K562 (cell line): ENCODE measurements around the gene MICU1. TPM values are rescaled to one million over a fixed set of nuclear protein-coding genes. Genes with fewer than 3 reads are reported as not detected.

Source experiments
- ATF3 ChIP-seq, 2 experiments: fragments of 450-650 bp in 1 of 2; sonication (generic) in 1 of 2; formaldehyde crosslinking in 1 of 2; IDR thresholded peaks in 1 of 2; conservative IDR thresholded peaks in 1 of 2; 2 replicates each; pipeline versions ENCODE4 v1.6.1 to v1.8.1; 2016 to 2023; ENCODE audit warnings: mild to moderate bottlenecking in 2 of 2, moderate library complexity in 2 of 2, inconsistent platforms in 1 of 2, missing genetic modification reagents in 1 of 2
- HNRNPLL ChIP-seq: fragments of 200-400 bp; formaldehyde crosslinking; IDR thresholded peaks from 2 replicates; pipeline ENCODE4 v1.6.1; 2017; ENCODE audit warnings: low read length, low read depth, mild to moderate bottlenecking; ENCODE audit not compliant: poor library complexity, severe bottlenecking
- KLF13 ChIP-seq: fragments of 450-650 bp; IDR thresholded peaks from 2 replicates; pipeline ENCODE4 v1.6.1; 2016; ENCODE audit warnings: missing genetic modification characterization, low read depth, mild to moderate bottlenecking, missing compliant biosample characterization, moderate library complexity, borderline replicate concordance
- NFE2 ChIP-seq: IDR thresholded peaks from 2 replicates; pipeline ENCODE4 v1.6.1; 2014; ENCODE audit warnings: antibody characterized with exemption, low read depth
- NFRKB ChIP-seq: fragments of 450-650 bp; IDR thresholded peaks from 2 replicates; pipeline ENCODE4 v1.6.1; 2016; ENCODE audit warnings: low read depth
- RFX5 ChIP-seq: IDR thresholded peaks from 2 replicates; pipeline ENCODE4 v1.6.1; 2011; ENCODE audit warnings: low read depth, mild to moderate bottlenecking, improper control_type of control experiment, low read length
- SPI1 ChIP-seq: IDR thresholded peaks from 2 replicates; pipeline ENCODE4 v1.6.1; 2011; ENCODE audit warnings: low read depth, low read length, control low read depth, borderline replicate concordance
- TAF1 ChIP-seq: IDR thresholded peaks from 2 replicates; pipeline ENCODE4 v1.6.1; 2011; ENCODE audit warnings: mild to moderate bottlenecking, low read length, moderate library complexity; ENCODE audit not compliant: insufficient read depth, control insufficient read depth, severe bottlenecking; ENCODE audit errors: extremely low read depth
- TFE3 ChIP-seq: fragments of 450-650 bp; formaldehyde crosslinking; IDR thresholded peaks from 2 replicates; pipeline ENCODE4 v1.4.0; 2020; ENCODE audit warnings: mild to moderate bottlenecking, mixed read lengths
- THAP12 ChIP-seq: fragments of 250-450 bp; sonication (Bioruptor Pico); IDR thresholded peaks from 2 replicates; pipeline ENCODE4 v1.9.0; 2021; ENCODE audit warnings: mild to moderate bottlenecking, inconsistent platforms
- TOE1 ChIP-seq, 2 experiments: fragments of 450-650 bp in 1 of 2; sonication (generic) in 1 of 2; formaldehyde crosslinking in 1 of 2; IDR thresholded peaks; 2 replicates each; pipeline versions ENCODE4 v1.7.1 to v1.8.0; 2016 to 2022; ENCODE audit warnings: borderline replicate concordance in 2 of 2, mild to moderate bottlenecking in 2 of 2, antibody characterized with exemption in 1 of 2, inconsistent platforms in 1 of 2, low read depth in 1 of 2, missing genetic modification reagents in 1 of 2, moderate library complexity in 1 of 2
- ZBTB8A ChIP-seq: fragments of 450-650 bp; IDR thresholded peaks from 2 replicates; pipeline ENCODE4 v1.6.1; 2018; ENCODE audit warnings: mild to moderate bottlenecking, moderate library complexity; ENCODE audit not compliant: partially characterized antibody
- polyA plus RNA-seq, 8 experiments: library from polyadenylated mRNA; depleted of rRNA in 4 of 8; stranded (reverse) in 5 of 8; unstranded in 3 of 8; fragments of >200 nt; fragmentation: Nextera tagmentation in 2 of 8; fragmentation: Illumina TruSeq in 1 of 8; extraction: Ambion mirVana in 2 of 8; extraction: Trizol in 1 of 8; gene quantifications; 2 replicates each; pipeline versions ENCODE4 v1.2.1 to v1.2.3, GENCODE V29; 2011 to 2014; ENCODE audit warnings: inconsistent platforms in 1 of 8, missing spikeins in 1 of 8
- total RNA-seq, 7 experiments: library from RNA; depleted of rRNA in 6 of 7; stranded (reverse); fragments of >200 nt in 6 of 7; fragmentation: Illumina TruSeq in 2 of 7; extraction: Trizol in 2 of 7; gene quantifications; 2 replicates each; pipeline versions ENCODE4 v1.2.1 to v1.2.3, GENCODE V29; 2011 to 2021; ENCODE audit warnings: low replicate concordance in 1 of 7
- TF ChIP-seq, protein P1 (sequence below): sonication (generic); formaldehyde crosslinking; IDR thresholded peaks from 2 replicates; pipeline ENCODE4 v1.5.0; 2020; ENCODE audit warnings: missing genetic modification reagents

The MICU1 gene
- total and polyA plus RNA-seq, 9 of the 15 experiments (the other 6 are each of a cell fraction or from before 2014, with no cell fraction given) = 29.3 to 76.8 (median 48.4) TPM

- no peak for TF ChIP-seq KLF13 (tag)
- TF ChIP-seq HNRNPLL = no peak
- TF ChIP-seq TFE3 (CRISPR knock-in tag) = peak; percentile 95
- 0 out of 2 replicates have a peak, but pooled peaks have one; percentile 2 for TF ChIP-seq SPI1
- TF ChIP-seq THAP12 = no peak
- TF ChIP-seq TOE1 (IDR thresholded peaks at IDR 0.05; ENCODE audit: borderline replicate concordance) = peak; percentile 92
- TF ChIP-seq TOE1 (CRISPR knock-in tag; IDR thresholded peaks at IDR 0.05; ENCODE audit: borderline replicate concordance, low read depth) = no peak
- TF ChIP-seq, protein P1, sequence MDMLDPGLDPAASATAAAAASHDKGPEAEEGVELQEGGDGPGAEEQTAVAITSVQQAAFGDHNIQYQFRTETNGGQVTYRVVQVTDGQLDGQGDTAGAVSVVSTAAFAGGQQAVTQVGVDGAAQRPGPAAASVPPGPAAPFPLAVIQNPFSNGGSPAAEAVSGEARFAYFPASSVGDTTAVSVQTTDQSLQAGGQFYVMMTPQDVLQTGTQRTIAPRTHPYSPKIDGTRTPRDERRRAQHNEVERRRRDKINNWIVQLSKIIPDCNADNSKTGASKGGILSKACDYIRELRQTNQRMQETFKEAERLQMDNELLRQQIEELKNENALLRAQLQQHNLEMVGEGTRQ (CRISPR knock-in tag) = peak; percentile 85
- TF ChIP-seq TAF1 = peak; percentile 9
- TF ChIP-seq ZBTB8A = no peak
- no peak for TF ChIP-seq RFX5
- 0 out of 2 replicates have a peak, but pooled peaks have one; percentile 11 for TF ChIP-seq NFE2
- TF ChIP-seq ATF3 (IDR thresholded peaks at IDR 0.05) = no peak
- TF ChIP-seq ATF3 (CRISPR knock-in tag; conservative IDR thresholded peaks at IDR 0.05) = 0 out of 2 replicates have a peak, but pooled peaks have one; percentile 48
- TF ChIP-seq NFRKB = 0 out of 2 replicates have a peak, but pooled peaks have one; percentile 4
- TF ChIP-seq, all 486 proteins: peak for 18
Measured at GRCh38 chr10:72353028-72353964, 272.6 kb downstream of the MICU1 start (continued).
